Neural progenitor cell (in vitro differentiated cells): Measurements from ENCODE around the gene ECM2.

Experiments
- EZH2 ChIP-seq: fragments of 200-600 bp; sonication (generic); IDR thresholded peaks from 2 replicates; pipeline ENCODE4 v1.6.1; 2017; ENCODE audit warnings: antibody characterized with exemption, mild to moderate bottlenecking, moderate library complexity
- EZH2phosphoT487 ChIP-seq: fragments of 200-600 bp; sonication (generic); IDR thresholded peaks from 2 replicates; pipeline ENCODE4 v1.6.1; 2017; ENCODE audit warnings: antibody characterized with exemption
- TF ChIP-seq, protein P1 (sequence below): fragments of 200-600 bp; sonication (generic); IDR thresholded peaks from 2 replicates; pipeline ENCODE4 v1.5.1; 2017; ENCODE audit warnings: antibody characterized with exemption, mild to moderate bottlenecking

GRCh38 chr9:92467511-92467910, 68.3 kb downstream of the ECM2 start:
- TF ChIP-seq, protein P1, sequence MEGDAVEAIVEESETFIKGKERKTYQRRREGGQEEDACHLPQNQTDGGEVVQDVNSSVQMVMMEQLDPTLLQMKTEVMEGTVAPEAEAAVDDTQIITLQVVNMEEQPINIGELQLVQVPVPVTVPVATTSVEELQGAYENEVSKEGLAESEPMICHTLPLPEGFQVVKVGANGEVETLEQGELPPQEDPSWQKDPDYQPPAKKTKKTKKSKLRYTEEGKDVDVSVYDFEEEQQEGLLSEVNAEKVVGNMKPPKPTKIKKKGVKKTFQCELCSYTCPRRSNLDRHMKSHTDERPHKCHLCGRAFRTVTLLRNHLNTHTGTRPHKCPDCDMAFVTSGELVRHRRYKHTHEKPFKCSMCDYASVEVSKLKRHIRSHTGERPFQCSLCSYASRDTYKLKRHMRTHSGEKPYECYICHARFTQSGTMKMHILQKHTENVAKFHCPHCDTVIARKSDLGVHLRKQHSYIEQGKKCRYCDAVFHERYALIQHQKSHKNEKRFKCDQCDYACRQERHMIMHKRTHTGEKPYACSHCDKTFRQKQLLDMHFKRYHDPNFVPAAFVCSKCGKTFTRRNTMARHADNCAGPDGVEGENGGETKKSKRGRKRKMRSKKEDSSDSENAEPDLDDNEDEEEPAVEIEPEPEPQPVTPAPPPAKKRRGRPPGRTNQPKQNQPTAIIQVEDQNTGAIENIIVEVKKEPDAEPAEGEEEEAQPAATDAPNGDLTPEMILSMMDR = no peak
- TF ChIP-seq EZH2 (no peak), EZH2phosphoT487 (no peak)
